HepG2 (cell line): ENCODE results near the gene GDF15. TPM values are rescaled to one million over a fixed set of nuclear protein-coding genes. Genes with fewer than 3 reads are reported as not detected.

Experiments
- ATAC-seq: fragments of 200-7000 bp; cut with Tn5 transposase; 3 replicates; pipeline ENCODE4 v1.9.1; 2020; ENCODE audit warnings: mild to moderate bottlenecking, moderate library complexity
- BruUV-seq: library from RNA; stranded (reverse); fragments of 400-500 nt; replicated peaks from 2 replicates; lab custom pipeline; 2021; lab: Mats Ljungman, UMichigan
- CTCF ChIA-PET: fragments of 300-600 bp; formaldehyde crosslinking; extraction: SDS; loops from one replicate; lab custom pipeline; 2021; ENCODE audit warnings: low total read pairs, inconsistent platforms, low intra/inter-chr PET ratio; lab: Yijun Ruan, JAX
- POLR2A ChIA-PET: fragments of 350-600 bp; sonication (Branson Sonifier 250); formaldehyde crosslinking; loops from one replicate; lab custom pipeline; 2020; ENCODE audit warnings: antibody characterized with exemption, inconsistent platforms; lab: Yijun Ruan, JAX
- DNase-seq: peaks from one replicate; pipeline ENCODE4 v3.0.0-alpha.2; 2015; ENCODE audit warnings: low spot score
- FAIRE-seq: peaks from 3 replicates; lab custom pipeline; 2011; peaks lifted over from hg19 to GRCh38; lab: Jason Lieb, UNC
- H2AFZ ChIP-seq: one replicate; pipeline ENCODE4 v1.6.1; 2011; ENCODE audit warnings: low read length, inconsistent platforms
- H3K27ac ChIP-seq: fragments of 300-600 bp; 3 replicates; pipeline ENCODE4 v1.8.0; 2011; ENCODE audit warnings: mixed run types, mild to moderate bottlenecking, mixed read lengths, low read length, inconsistent platforms; ENCODE audit not compliant: insufficient read depth; ENCODE audit errors: extremely low read length
- H3K27me3 ChIP-seq, 2 experiments: fragments of 200-600 bp in 1 of 2; 2 replicates in 1 of 2; 3 replicates in 1 of 2; pipeline versions ENCODE4 v1.6.0 to v1.8.0; 2011; ENCODE audit warnings: low read length in 2 of 2, mild to moderate bottlenecking in 2 of 2, moderate library complexity in 2 of 2, inconsistent platforms in 1 of 2; ENCODE audit not compliant: insufficient read depth in 2 of 2, control insufficient read depth in 1 of 2
- H3K36me3 ChIP-seq, 2 experiments: fragments of 200-600 bp in 1 of 2; replicated peaks in 1 of 2; 2 replicates in 1 of 2; 3 replicates in 1 of 2; pipeline versions ENCODE4 v1.5.1 to v1.8.0; 2011; ENCODE audit warnings: low read length in 2 of 2, inconsistent platforms in 1 of 2; ENCODE audit not compliant: insufficient read depth in 2 of 2, control insufficient read depth in 1 of 2
- H3K4me1 ChIP-seq: 2 replicates; pipeline ENCODE4 v1.5.1; 2012; ENCODE audit warnings: low read length, inconsistent platforms; ENCODE audit not compliant: insufficient read depth
- H3K4me2 ChIP-seq: 2 replicates; pipeline ENCODE4 v1.6.0; 2011; ENCODE audit warnings: low read depth, low read length, inconsistent platforms
- H3K4me3 ChIP-seq, 3 experiments: fragments of 200-600 bp in 1 of 3; sonication (generic), shearing (Covaris generic) in 1 of 3; replicated peaks in 1 of 3; 2 replicates each; pipeline ENCODE4 v1.5.1; 2011 to 2016; ENCODE audit warnings: low read length in 3 of 3, inconsistent platforms in 2 of 3, low read depth in 2 of 3, mild to moderate bottlenecking in 2 of 3, control low read depth in 1 of 3, mixed read lengths in 1 of 3; ENCODE audit not compliant: insufficient read depth in 1 of 3
- H3K79me2 ChIP-seq: one replicate; pipeline ENCODE4 v1.6.1; 2011; ENCODE audit warnings: low read length, inconsistent platforms; ENCODE audit not compliant: insufficient read depth
- H3K9ac ChIP-seq: 2 replicates; pipeline ENCODE4 v1.6.0; 2011; ENCODE audit warnings: mild to moderate bottlenecking, low read depth, low read length, inconsistent platforms; ENCODE audit not compliant: insufficient read depth
- H3K9me3 ChIP-seq: 2 replicates; pipeline ENCODE4 v1.5.1; 2012; ENCODE audit warnings: mild to moderate bottlenecking, low read length
- H4K20me1 ChIP-seq: 2 replicates; pipeline ENCODE4 v1.6.0; 2011; ENCODE audit warnings: inconsistent platforms, mild to moderate bottlenecking, low read length, moderate library complexity; ENCODE audit not compliant: insufficient read depth
- DMAP1 ChIP-seq: IDR thresholded peaks from 2 replicates; pipeline ENCODE4 v1.6.1; 2016
- HOXA3 ChIP-seq: sonication (generic); formaldehyde crosslinking; IDR thresholded peaks from 2 replicates; pipeline ENCODE4 v1.5.0; 2020; ENCODE audit warnings: missing genetic modification reagents
- KLF6 ChIP-seq: IDR thresholded peaks from 2 replicates; pipeline ENCODE4 v1.8.0; 2016; ENCODE audit warnings: missing biosample characterization, missing genetic modification reagents
- PITX1 ChIP-seq: sonication (generic); formaldehyde crosslinking; IDR thresholded peaks from 2 replicates; pipeline ENCODE4 v1.5.1; 2020; ENCODE audit warnings: mild to moderate bottlenecking, missing genetic modification reagents
- PRPF4 ChIP-seq: fragments of 200-400 bp; formaldehyde crosslinking; IDR thresholded peaks from 2 replicates; pipeline ENCODE4 v1.6.1; 2016; ENCODE audit warnings: low read length, low read depth; ENCODE audit not compliant: poor library complexity, severe bottlenecking
- RNF2 ChIP-seq: fragments of 450-650 bp; conservative IDR thresholded peaks from 2 replicates; pipeline ENCODE4 v1.6.1; 2016; ENCODE audit warnings: low read depth
- TAF1 ChIP-seq: sonication (generic); formaldehyde crosslinking; IDR thresholded peaks from 2 replicates; pipeline ENCODE4 v1.4.0; 2020; ENCODE audit warnings: missing genetic modification reagents
- ZNF296 ChIP-seq: sonication (generic); formaldehyde crosslinking; conservative IDR thresholded peaks from 2 replicates; pipeline ENCODE4 v1.5.0; 2020; ENCODE audit warnings: mild to moderate bottlenecking, missing genetic modification reagents
- ZNF558 ChIP-seq: sonication (generic); formaldehyde crosslinking; IDR thresholded peaks from 2 replicates; pipeline ENCODE4 v1.9.0; 2022; ENCODE audit warnings: mild to moderate bottlenecking, missing genetic modification reagents, borderline replicate concordance
- ZSCAN9 ChIP-seq: IDR thresholded peaks from 2 replicates; pipeline ENCODE4 v1.6.1; 2016; ENCODE audit warnings: borderline replicate concordance
- WGBS: methylation state at CpG from one replicate; pipeline ENCODE4 v1.1.6; 2017; ENCODE audit warnings: low lambda C conversion rate; 5-methylcytosine and 5-hydroxymethylcytosine counted together
- in situ Hi-C: cut with HindIII; loops from 2 replicates; pipeline ENCODE4 v1.10.0; 2017; ENCODE audit warnings: low pct_unique_long_range_greater_than_20kb; ENCODE audit not compliant: extremely low pct_ligation_motif_present
- intact Hi-C: fragments of 100-400 bp; cut with micrococcal nuclease; formaldehyde crosslinking; loops from one replicate; pipeline ENCODE4 v1.10.0; 2022; ENCODE audit not compliant: unreplicated experiment
- polyA plus RNA-seq, 8 experiments: library from polyadenylated mRNA; depleted of rRNA in 3 of 8; stranded (reverse) in 7 of 8; unstranded in 1 of 8; fragments of >200 nt; fragmentation: Illumina TruSeq in 4 of 8; extraction: Trizol in 4 of 8; gene quantifications; 2 replicates each; pipeline versions ENCODE4 v1.2.1 to v1.2.3, GENCODE V29; 2011 to 2016; ENCODE audit warnings: low read depth in 4 of 8, missing spikeins in 1 of 8, mixed read lengths in 1 of 8; ENCODE audit not compliant: insufficient read depth in 1 of 8
- total RNA-seq, 5 experiments: library from RNA; depleted of rRNA; stranded (reverse); fragments of >200 nt; fragmentation: Illumina TruSeq; extraction: Trizol; gene quantifications; 2 replicates each; pipeline ENCODE4 v1.2.3, GENCODE V29; 2016; ENCODE audit warnings: low read depth in 1 of 5
- TF ChIP-seq, protein P1 (sequence below): sonication (generic); formaldehyde crosslinking; IDR thresholded peaks from 2 replicates; pipeline ENCODE4 v1.9.0; 2021; ENCODE audit warnings: missing genetic modification reagents, borderline replicate concordance
- TF ChIP-seq, protein P2 (sequence below), 2 experiments: fragments of 450-650 bp in 1 of 2; sonication (generic) in 1 of 2; formaldehyde crosslinking in 1 of 2; IDR thresholded peaks; 2 replicates each; pipeline versions ENCODE4 v1.6.1 to v1.8.0; 2016 to 2022; ENCODE audit warnings: antibody characterized with exemption in 1 of 2, mild to moderate bottlenecking in 1 of 2, missing genetic modification reagents in 1 of 2
- TF ChIP-seq, protein P3 (sequence below): sonication (generic); formaldehyde crosslinking; conservative IDR thresholded peaks from 2 replicates; pipeline ENCODE4 v1.4.0; 2020; ENCODE audit warnings: missing genetic modification reagents

The GDF15 gene
- total and polyA plus RNA-seq, 2 of the 13 experiments (the other 11 are each of a cell fraction or from before 2014, with no cell fraction given) = 146 to 422 TPM

DNA sequence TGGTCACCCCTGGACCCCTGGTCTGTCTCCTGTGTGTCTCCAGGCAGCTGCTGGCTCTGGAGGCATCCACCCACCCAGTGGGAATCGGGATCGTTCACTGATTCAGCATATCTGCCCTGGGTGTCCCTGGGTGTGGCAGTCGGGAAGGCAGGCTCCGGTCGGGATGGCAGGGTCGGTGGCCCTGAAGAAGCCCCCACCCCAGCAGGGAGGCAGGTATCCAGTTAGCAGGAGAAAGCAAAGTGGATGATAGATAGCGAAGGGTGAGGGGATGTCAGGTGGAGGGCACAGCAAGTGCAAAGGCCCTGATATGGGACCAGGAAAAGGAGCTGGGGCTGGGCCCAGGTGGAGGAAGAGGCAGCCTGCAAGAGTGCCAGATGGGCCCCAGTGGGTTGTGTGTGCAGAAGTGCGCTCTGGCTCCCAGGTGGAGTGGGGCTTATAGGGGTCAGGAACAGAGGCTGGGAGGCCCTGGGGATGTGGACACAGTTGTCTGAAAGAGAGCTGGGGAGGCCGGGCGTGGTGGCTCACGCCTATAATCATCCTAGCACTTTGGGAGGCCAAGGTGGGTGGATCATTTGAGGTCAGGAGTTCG, 35.5 kb downstream of the GDF15 start:
- no peaks in the 10 kb centered on the region for H3K9me3 ChIP-seq
- no peaks in the 10 kb centered on the region for H3K27me3 ChIP-seq
- 0 out of 5 replicates have a peak, but pooled peaks cover 0 to 3% of the 10 kb centered on the region in 2 experiments for H3K36me3 ChIP-seq
- peaks cover 8% of the 10 kb centered on the region; the same call in 1 of the 2 replicates for H4K20me1 ChIP-seq
- no peak for ATAC-seq
- H3K4me1 ChIP-seq = peaks cover 42% of the 10 kb centered on the region
- in situ Hi-C loops = no loop called here
- no peak overlapping the region for H3K9ac ChIP-seq
- CTCF ChIA-PET = no interaction called here
- DNase-seq = no peak
- intact Hi-C loops = no loop called here
- peak overlapping the region; percentile 85; the same call in 1 of the 2 replicates for H3K4me2 ChIP-seq
- BruUV-seq = no TSS peak
- H3K4me3 ChIP-seq = no peak overlapping the region
- H3K79me2 ChIP-seq = peaks cover 31% of the 10 kb centered on the region
- 88% methylated on average over 12 of the region's 12 CpGs for WGBS
- POLR2A ChIA-PET = interaction anchor here (0.8 to 1.2 kb wide), 2 partner anchors 17 to 103 kb away, joined by 3 to 4 read pairs; partner anchors contain the start of gene ISYNA1
- H2AFZ ChIP-seq = no peak overlapping the region
- no peak overlapping the region for H3K27ac ChIP-seq
- FAIRE-seq = no peak
- TF ChIP-seq HOXA3 (CRISPR knock-in tag) = no peak
- TF ChIP-seq DMAP1 = no peak
- TF ChIP-seq, protein P1, sequence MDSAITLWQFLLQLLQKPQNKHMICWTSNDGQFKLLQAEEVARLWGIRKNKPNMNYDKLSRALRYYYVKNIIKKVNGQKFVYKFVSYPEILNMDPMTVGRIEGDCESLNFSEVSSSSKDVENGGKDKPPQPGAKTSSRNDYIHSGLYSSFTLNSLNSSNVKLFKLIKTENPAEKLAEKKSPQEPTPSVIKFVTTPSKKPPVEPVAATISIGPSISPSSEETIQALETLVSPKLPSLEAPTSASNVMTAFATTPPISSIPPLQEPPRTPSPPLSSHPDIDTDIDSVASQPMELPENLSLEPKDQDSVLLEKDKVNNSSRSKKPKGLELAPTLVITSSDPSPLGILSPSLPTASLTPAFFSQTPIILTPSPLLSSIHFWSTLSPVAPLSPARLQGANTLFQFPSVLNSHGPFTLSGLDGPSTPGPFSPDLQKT (CRISPR knock-in tag) = no peak
- no peak for TF ChIP-seq RNF2
- TF ChIP-seq PRPF4 = no peak
- TF ChIP-seq KLF6 (CRISPR knock-in tag) = no peak
- TF ChIP-seq, protein P2, sequence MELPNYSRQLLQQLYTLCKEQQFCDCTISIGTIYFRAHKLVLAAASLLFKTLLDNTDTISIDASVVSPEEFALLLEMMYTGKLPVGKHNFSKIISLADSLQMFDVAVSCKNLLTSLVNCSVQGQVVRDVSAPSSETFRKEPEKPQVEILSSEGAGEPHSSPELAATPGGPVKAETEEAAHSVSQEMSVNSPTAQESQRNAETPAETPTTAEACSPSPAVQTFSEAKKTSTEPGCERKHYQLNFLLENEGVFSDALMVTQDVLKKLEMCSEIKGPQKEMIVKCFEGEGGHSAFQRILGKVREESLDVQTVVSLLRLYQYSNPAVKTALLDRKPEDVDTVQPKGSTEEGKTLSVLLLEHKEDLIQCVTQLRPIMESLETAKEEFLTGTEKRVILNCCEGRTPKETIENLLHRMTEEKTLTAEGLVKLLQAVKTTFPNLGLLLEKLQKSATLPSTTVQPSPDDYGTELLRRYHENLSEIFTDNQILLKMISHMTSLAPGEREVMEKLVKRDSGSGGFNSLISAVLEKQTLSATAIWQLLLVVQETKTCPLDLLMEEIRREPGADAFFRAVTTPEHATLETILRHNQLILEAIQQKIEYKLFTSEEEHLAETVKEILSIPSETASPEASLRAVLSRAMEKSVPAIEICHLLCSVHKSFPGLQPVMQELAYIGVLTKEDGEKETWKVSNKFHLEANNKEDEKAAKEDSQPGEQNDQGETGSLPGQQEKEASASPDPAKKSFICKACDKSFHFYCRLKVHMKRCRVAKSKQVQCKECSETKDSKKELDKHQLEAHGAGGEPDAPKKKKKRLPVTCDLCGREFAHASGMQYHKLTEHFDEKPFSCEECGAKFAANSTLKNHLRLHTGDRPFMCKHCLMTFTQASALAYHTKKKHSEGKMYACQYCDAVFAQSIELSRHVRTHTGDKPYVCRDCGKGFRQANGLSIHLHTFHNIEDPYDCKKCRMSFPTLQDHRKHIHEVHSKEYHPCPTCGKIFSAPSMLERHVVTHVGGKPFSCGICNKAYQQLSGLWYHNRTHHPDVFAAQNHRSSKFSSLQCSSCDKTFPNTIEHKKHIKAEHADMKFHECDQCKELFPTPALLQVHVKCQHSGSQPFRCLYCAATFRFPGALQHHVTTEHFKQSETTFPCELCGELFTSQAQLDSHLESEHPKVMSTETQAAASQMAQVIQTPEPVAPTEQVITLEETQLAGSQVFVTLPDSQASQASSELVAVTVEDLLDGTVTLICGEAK (IDR thresholded peaks at IDR 0.05) = no peak
- TF ChIP-seq, protein P2 (CRISPR knock-in tag; IDR thresholded peaks at IDR 0.05) = no peak
- TF ChIP-seq PITX1 (CRISPR knock-in tag) = no peak
- TF ChIP-seq ZSCAN9 (CRISPR knock-in tag) = no peak
- TF ChIP-seq ZNF296 (CRISPR knock-in tag) = no peak
- TF ChIP-seq TAF1 (CRISPR knock-in tag) = no peak
- TF ChIP-seq ZNF558 (CRISPR knock-in tag) = no peak
- TF ChIP-seq, protein P3, sequence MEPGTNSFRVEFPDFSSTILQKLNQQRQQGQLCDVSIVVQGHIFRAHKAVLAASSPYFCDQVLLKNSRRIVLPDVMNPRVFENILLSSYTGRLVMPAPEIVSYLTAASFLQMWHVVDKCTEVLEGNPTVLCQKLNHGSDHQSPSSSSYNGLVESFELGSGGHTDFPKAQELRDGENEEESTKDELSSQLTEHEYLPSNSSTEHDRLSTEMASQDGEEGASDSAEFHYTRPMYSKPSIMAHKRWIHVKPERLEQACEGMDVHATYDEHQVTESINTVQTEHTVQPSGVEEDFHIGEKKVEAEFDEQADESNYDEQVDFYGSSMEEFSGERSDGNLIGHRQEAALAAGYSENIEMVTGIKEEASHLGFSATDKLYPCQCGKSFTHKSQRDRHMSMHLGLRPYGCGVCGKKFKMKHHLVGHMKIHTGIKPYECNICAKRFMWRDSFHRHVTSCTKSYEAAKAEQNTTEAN (CRISPR knock-in tag) = no peak
